ENCODE results near the gene CHRM2. TPM values are rescaled to one million over a fixed set of nuclear protein-coding genes. Genes with fewer than 3 reads are reported as not detected.

CHRM2 gene
- total and polyA plus RNA-seq, 2 of the 8 experiments (the other 6 are each of a cell fraction or from before 2014, with no cell fraction given): 0.17 to 0.32 TPM

DNA sequence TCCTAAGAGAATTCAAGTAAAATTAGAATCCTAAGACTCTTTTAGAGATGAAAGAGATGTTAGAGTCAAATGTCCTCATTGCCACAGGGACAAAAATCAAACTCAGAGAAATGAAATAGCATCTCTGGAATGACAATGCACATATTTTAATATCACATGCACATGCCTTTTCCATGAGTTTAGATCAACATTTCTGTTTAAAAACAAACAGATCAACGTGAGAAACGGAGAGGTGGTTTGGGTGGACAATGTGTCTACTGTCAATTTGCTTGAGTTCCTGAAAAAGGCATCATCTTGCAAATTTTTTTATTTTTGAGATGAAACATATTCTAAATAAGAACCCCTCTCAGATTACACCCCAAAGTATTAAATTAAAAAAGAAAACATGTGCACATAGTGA is 130.0 kb downstream of the CHRM2 start:
- no peaks in the 10 kb centered on the region for H3K79me2 ChIP-seq (ENCODE audit: control insufficient read depth in 1 of 2, insufficient read depth in 2 of 2, low read length in 2 of 2)
- WGBS, 2 experiments (ENCODE audit: extremely low coverage in 1 of 2, insufficient coverage in 1 of 2, insufficient read length in 1 of 2, insufficient replicate concordance in 2 of 2, low coverage in 1 of 2, low lambda C conversion rate in 2 of 2, missing lambda C conversion rate in 1 of 2): 92% methylated on average over 2 of the region's 2 CpGs; no CpG with 5 or more reads in 1 of the 2 experiments
- H3K23ac ChIP-seq (ENCODE audit: insufficient read length): no peak overlapping the region
- H2AFZ ChIP-seq (ENCODE audit: low read length): no peak overlapping the region
- H2BK20ac ChIP-seq (ENCODE audit: low read length): no peak overlapping the region
- no peak overlapping the region for H4K5ac ChIP-seq (ENCODE audit: insufficient read length, low read depth, low read length)
- H3K36me3 ChIP-seq (ENCODE audit: control insufficient read depth in 2 of 4, insufficient read depth in 4 of 4, low read length in 3 of 4): no peaks in the 10 kb centered on the region
- no peak overlapping the region for H3K56ac ChIP-seq (replicated peaks; ENCODE audit: insufficient read length, low read depth, low read length)
- FAIRE-seq (no peak), DNase-seq (ENCODE audit: low read depth in 1 of 2, low spot score in 2 of 2) (no peak)
- no peak overlapping the region for H4K91ac ChIP-seq (replicated peaks; ENCODE audit: insufficient read length, low read length)
- H3K18ac ChIP-seq (ENCODE audit: extremely low read depth, low read length): no peak overlapping the region
- H4K20me1 ChIP-seq (replicated peaks in 1 of 2; ENCODE audit: control insufficient read depth in 1 of 2, insufficient read depth in 2 of 2, low read length in 2 of 2): no peaks in the 10 kb centered on the region
- H3K4me1 ChIP-seq (replicated peaks in 1 of 4; ENCODE audit: control insufficient read depth in 3 of 4, insufficient read depth in 4 of 4, low read length in 3 of 4): 0 out of 7 replicates have a peak, but pooled peaks cover 0 to 1% (median 0%) of the 10 kb centered on the region in 4 experiments
- no peak overlapping the region for H2BK120ac ChIP-seq (replicated peaks; ENCODE audit: low read depth, low read length)
- no peak overlapping the region for H3K14ac ChIP-seq (ENCODE audit: insufficient read length)
- H2BK15ac ChIP-seq (ENCODE audit: low read length): no peak overlapping the region
- H3K9ac ChIP-seq (replicated peaks in 1 of 4; ENCODE audit: extremely low read depth in 1 of 4, low read depth in 3 of 4, low read length in 3 of 4): no peak overlapping the region
- no peaks in the 10 kb centered on the region for H3K27me3 ChIP-seq (replicated peaks in 1 of 4; ENCODE audit: control insufficient read depth in 3 of 4, extremely low read depth in 1 of 4, insufficient read depth in 3 of 4, low read length in 3 of 4)
- no peak overlapping the region for H2BK12ac ChIP-seq (ENCODE audit: low read depth, low read length)
- no peak overlapping the region for H3K4me2 ChIP-seq (ENCODE audit: insufficient read depth in 1 of 2, low read depth in 2 of 2, low read length in 2 of 2)
- H2BK5ac ChIP-seq (ENCODE audit: low read depth, low read length): no peak overlapping the region
- H3K27ac ChIP-seq (ENCODE audit: low read depth, low read length): no peak overlapping the region
- H4K8ac ChIP-seq (ENCODE audit: extremely low read depth, insufficient read depth, low read length): no peak overlapping the region
- no peak overlapping the region for H3K4me3 ChIP-seq (ENCODE audit: extremely low read depth in 1 of 4, insufficient read depth in 2 of 4, low read depth in 3 of 4, low read length in 4 of 4)
- ChIA-PET CTCF (ENCODE audit: partially characterized antibody) (no interaction called here), POLR2A (ENCODE audit: partially characterized antibody) (no interaction called here)
- H2AK5ac ChIP-seq (ENCODE audit: low read depth, low read length): no peak overlapping the region
- no peaks in the 10 kb centered on the region for H3K9me3 ChIP-seq (ENCODE audit: insufficient read depth in 2 of 2, low read depth in 1 of 2, low read length in 1 of 2)
- H3K79me1 ChIP-seq (ENCODE audit: low read depth, low read length): no peaks in the 10 kb centered on the region
- TF ChIP-seq EP300 (IDR thresholded peaks at IDR 0.05; ENCODE audit: borderline replicate concordance in 1 of 2, low read depth in 2 of 2, low read length in 2 of 2) (no peak), TBP (IDR thresholded peaks at IDR 0.05; ENCODE audit: low read depth, low read length) (no peak), CTBP2 (IDR thresholded peaks at IDR 0.05; ENCODE audit: borderline replicate concordance, insufficient read depth, insufficient read length, low read length) (no peak), RBBP5 (IDR thresholded peaks at IDR 0.05; ENCODE audit: borderline replicate concordance, low read depth, low read length) (no peak), BRCA1 (IDR thresholded peaks at IDR 0.05; ENCODE audit: low read depth, low read length) (no peak), EGR1 (IDR thresholded peaks at IDR 0.05; ENCODE audit: borderline replicate concordance, low read depth, low read length) (no peak), BACH1 (IDR thresholded peaks at IDR 0.05; ENCODE audit: low read length) (no peak), CHD1 (IDR thresholded peaks at IDR 0.05; ENCODE audit: low read depth, low read length) (no peak), SIN3A (conservative IDR thresholded peaks at IDR 0.05 in 1 of 2, IDR thresholded peaks at IDR 0.05 in 1 of 2; ENCODE audit: low read depth in 1 of 2, low read length in 2 of 2) (no peak), EZH2 (IDR thresholded peaks at IDR 0.05; ENCODE audit: low read depth, low read length, severe bottlenecking) (no peak), TAF7 (optimal IDR thresholded peaks at IDR 0.05; ENCODE audit: borderline replicate concordance, low read depth, low read length) (no peak), TAF1 (IDR thresholded peaks at IDR 0.05; ENCODE audit: low read depth, low read length) (no peak)
- no peaks in the 10 kb centered on the region for H3K23me2 ChIP-seq (ENCODE audit: low read depth, low read length)
- no peak overlapping the region for H3K4ac ChIP-seq (replicated peaks; ENCODE audit: insufficient read length, low read depth, low read length)

Measured in H1 (cell line).